Brain microvascular endothelial cell (primary cell): ENCODE data around the gene KDM1B.

ENCODE experiments used
- DNase-seq: peaks from one replicate; pipeline ENCODE4 v3.0.0-alpha.2; 2020
- H3K27ac ChIP-seq: fragments of 250-450 bp; sonication (Bioruptor Pico); 2 replicates; pipeline ENCODE4 v1.5.1; 2020; ENCODE audit warnings: mild to moderate bottlenecking, moderate library complexity
- H3K27me3 ChIP-seq: fragments of 250-450 bp; sonication (Bioruptor Pico); replicated peaks from 2 replicates; pipeline ENCODE4 v1.5.1; 2020; ENCODE audit warnings: mild to moderate bottlenecking
- H3K36me3 ChIP-seq: fragments of 250-450 bp; sonication (Bioruptor Pico); replicated peaks from 2 replicates; pipeline ENCODE4 v1.5.1; 2020; ENCODE audit warnings: mild to moderate bottlenecking
- H3K4me3 ChIP-seq: 2 replicates; pipeline ENCODE4 v1.5.1; 2011; ENCODE audit warnings: low read depth, mild to moderate bottlenecking, control low read depth, low read length, moderate library complexity
- CTCF ChIP-seq: IDR thresholded peaks from 2 replicates; pipeline ENCODE4 v1.5.1; 2011; ENCODE audit warnings: low read depth, mild to moderate bottlenecking, moderate library complexity, low read length, control low read depth, inconsistent platforms; ENCODE audit errors: missing control alignments
- in situ Hi-C: cut with HindIII; loops from 2 replicates; pipeline ENCODE4 v1.10.0; 2017; ENCODE audit warnings: low sequenced_read_pairs, low pct_ligation_motif_present

Gene KDM1B

DNA sequence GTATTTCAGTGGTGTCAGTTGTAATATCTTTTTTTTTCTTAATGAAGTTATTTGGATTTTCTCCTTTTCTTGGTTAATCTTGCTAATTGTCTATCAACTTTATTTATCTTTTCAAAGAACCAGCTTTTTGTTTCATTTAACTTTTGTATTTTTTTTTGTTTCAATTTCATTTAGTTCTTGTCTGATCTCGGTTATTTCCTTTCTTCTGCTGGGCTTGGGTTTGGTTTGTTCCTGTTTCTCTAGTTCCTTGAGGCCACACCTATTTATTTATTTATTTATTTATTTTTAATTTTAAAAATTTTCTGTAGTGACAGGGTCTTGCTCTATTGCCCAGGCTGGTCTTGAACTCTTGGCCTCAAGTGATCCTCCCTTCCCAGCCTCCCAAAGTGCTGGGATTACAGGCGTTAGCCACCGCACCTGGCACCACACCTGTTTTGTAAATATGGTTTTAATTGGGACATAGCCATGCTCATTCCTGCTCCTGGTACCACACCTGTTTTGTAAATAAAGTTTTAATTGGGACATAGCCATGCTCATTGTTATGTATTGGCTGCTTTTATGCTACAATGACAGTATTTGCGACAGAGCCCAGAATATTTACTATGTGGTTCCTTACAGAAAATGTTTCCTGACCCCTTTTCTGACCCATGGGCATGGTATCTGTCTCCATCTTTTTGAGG is 22.2 kb downstream of the KDM1B start:
- H3K36me3 ChIP-seq, result peaks cover 2% of the 10 kb centered on the region
- in situ Hi-C loops, result no loop called here
- no peaks in the 10 kb centered on the region for H3K27me3 ChIP-seq
- no peak for DNase-seq
- H3K4me3 ChIP-seq, result no peak overlapping the region
- TF ChIP-seq CTCF, result no peak
- no peak overlapping the region for H3K27ac ChIP-seq

DNA sequence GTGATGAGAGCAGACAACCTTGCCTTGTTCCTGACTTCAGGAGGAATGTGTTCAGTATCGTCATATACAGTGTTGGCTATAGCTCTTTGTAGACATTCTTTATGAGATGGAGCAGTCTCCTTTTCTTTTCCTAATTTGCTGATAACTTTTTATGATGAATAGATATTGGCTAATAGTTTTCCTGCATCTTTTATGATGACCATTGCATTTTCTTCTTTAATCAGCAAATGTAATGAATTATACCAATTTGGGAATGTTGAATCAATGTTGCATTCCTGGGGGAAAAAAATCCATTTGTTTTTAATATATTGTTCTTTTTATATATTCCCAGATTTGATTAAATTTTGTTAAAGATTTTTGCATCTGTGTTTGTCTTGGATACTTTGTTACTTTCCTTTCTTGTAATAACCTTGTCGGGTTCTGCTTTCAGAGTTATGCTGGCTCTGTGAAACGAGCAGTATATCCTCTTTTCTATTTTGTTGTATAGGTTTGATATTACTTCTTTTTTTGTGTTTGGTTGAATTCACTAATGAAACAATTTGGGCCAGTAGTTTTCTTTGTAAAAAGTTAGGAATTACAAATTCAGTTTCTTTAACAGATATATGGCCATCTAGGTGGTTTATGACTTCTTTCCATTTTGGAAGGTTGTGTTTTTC is 23.9 kb downstream of the KDM1B start:
- no peaks in the 10 kb centered on the region for H3K27me3 ChIP-seq
- no peak overlapping the region for H3K4me3 ChIP-seq
- peaks cover 2% of the 10 kb centered on the region for H3K36me3 ChIP-seq
- no peak overlapping the region for H3K27ac ChIP-seq
- in situ Hi-C loops, result no loop called here
- no peak for DNase-seq
- TF ChIP-seq CTCF, result no peak

- H3K36me3 ChIP-seq, result no peaks in the 10 kb centered on the region
Measured at GRCh38 chr6:18179770-18180356, 24.6 kb downstream of the KDM1B start.

GRCh38 chr6:18182568-18182967 is 27.3 kb downstream of the KDM1B start:
- DNase-seq, result no peak
- no peak for TF ChIP-seq CTCF
- no peak overlapping the region for H3K4me3 ChIP-seq
- in situ Hi-C loops, result no loop called here
- H3K36me3 ChIP-seq, result no peaks in the 10 kb centered on the region
- H3K27ac ChIP-seq, result no peak overlapping the region
- H3K27me3 ChIP-seq, result no peaks in the 10 kb centered on the region

More at GRCh38 chr6:18179770-18180356, 24.6 kb downstream of the KDM1B start:
- Histone ChIP-seq H3K4me3 (no peak overlapping the region), H3K27ac (no peak overlapping the region), H3K27me3 (no peaks in the 10 kb centered on the region)
- no peak for DNase-seq
- in situ Hi-C loops, result no loop called here
- TF ChIP-seq CTCF, result no peak

- Histone ChIP-seq H3K27ac (no peak overlapping the region), H3K4me3 (no peak overlapping the region), H3K36me3 (no peaks in the 10 kb centered on the region), H3K27me3 (no peaks in the 10 kb centered on the region)
- in situ Hi-C loops, result no loop called here
- DNase-seq, result no peak
- TF ChIP-seq CTCF, result no peak
Measured at GRCh38 chr6:18183766-18184165, 28.5 kb downstream of the KDM1B start.
